MCF 10A (cell line): ENCODE data around the gene EZR. TPM values are rescaled to one million over a fixed set of nuclear protein-coding genes. Genes with fewer than 3 reads are reported as not detected.

ENCODE experiments used
- BruUV-seq: library from RNA; stranded (reverse); fragments of 400-500 nt; replicated peaks from 2 replicates; lab custom pipeline; 2021; lab: Mats Ljungman, UMichigan
- CTCF ChIA-PET: fragments of 300-600 bp; sonication (Branson Sonifier 250); formaldehyde crosslinking; extraction: SDS; loops from one replicate; lab custom pipeline; 2021; ENCODE audit warnings: antibody characterized with exemption, inconsistent platforms; lab: Yijun Ruan, JAX
- POLR2A ChIA-PET: fragments of 300-600, 350-650 bp; sonication (Branson Sonifier 250); formaldehyde crosslinking; extraction: SDS; loops from one replicate; lab custom pipeline; 2020; ENCODE audit warnings: antibody characterized with exemption, inconsistent platforms; lab: Yijun Ruan, JAX
- DNase-seq: peaks from one replicate; pipeline ENCODE4 v3.0.0-alpha.2; 2018; ENCODE audit not compliant: unreplicated experiment
- H3K27ac Mint-ChIP-seq: one replicate; pipeline ENCODE4 v1.8.0; 2022; ENCODE audit warnings: mild to moderate bottlenecking, low read depth, mixed read lengths; ENCODE audit not compliant: unreplicated experiment
- H3K27me3 Mint-ChIP-seq: one replicate; pipeline ENCODE4 v1.8.0; 2022; ENCODE audit warnings: mixed read lengths; ENCODE audit not compliant: insufficient read depth, unreplicated experiment
- H3K36me3 Mint-ChIP-seq: one replicate; pipeline ENCODE4 v1.8.0; 2022; ENCODE audit warnings: mild to moderate bottlenecking, moderate library complexity, mixed read lengths; ENCODE audit not compliant: insufficient read depth, unreplicated experiment
- H3K4me1 Mint-ChIP-seq: one replicate; pipeline ENCODE4 v1.8.0; 2022; ENCODE audit warnings: mixed read lengths; ENCODE audit not compliant: insufficient read depth, unreplicated experiment
- H3K4me3 Mint-ChIP-seq: one replicate; pipeline ENCODE4 v1.8.0; 2022; ENCODE audit warnings: mild to moderate bottlenecking, moderate library complexity, mixed read lengths; ENCODE audit not compliant: unreplicated experiment
- H3K9me3 Mint-ChIP-seq: one replicate; pipeline ENCODE4 v1.8.0; 2022; ENCODE audit warnings: mixed read lengths; ENCODE audit not compliant: unreplicated experiment
- intact Hi-C: fragments of 100-400 bp; cut with micrococcal nuclease; formaldehyde crosslinking; loops from 2 replicates; pipeline ENCODE4 v1.14.1; 2022
- total RNA-seq: library from RNA; stranded (reverse); gene quantifications from 2 replicates; pipeline ENCODE4 v1.2.3, GENCODE V29; 2022
- TF ChIP-seq, protein P1 (sequence below): fragments of 200-600 bp; IDR thresholded peaks from one replicate; pipeline ENCODE4 v1.8.0; 2022; ENCODE audit warnings: antibody characterized with exemption, mild to moderate bottlenecking; ENCODE audit not compliant: unreplicated experiment

EZR gene
- total RNA-seq, 1 experiment from 2014 or later = 243 TPM

GRCh38 chr6:158830736-158831135, 11.6 kb upstream of the EZR start:
- intact Hi-C loops = no loop called here
- no peaks in the 10 kb centered on the region for H3K9me3 Mint-ChIP-seq
- no peak overlapping the region for H3K4me3 Mint-ChIP-seq
- BruUV-seq = no TSS peak
- H3K27ac Mint-ChIP-seq = no peak overlapping the region
- no peaks in the 10 kb centered on the region for H3K36me3 Mint-ChIP-seq
- TF ChIP-seq, protein P1, sequence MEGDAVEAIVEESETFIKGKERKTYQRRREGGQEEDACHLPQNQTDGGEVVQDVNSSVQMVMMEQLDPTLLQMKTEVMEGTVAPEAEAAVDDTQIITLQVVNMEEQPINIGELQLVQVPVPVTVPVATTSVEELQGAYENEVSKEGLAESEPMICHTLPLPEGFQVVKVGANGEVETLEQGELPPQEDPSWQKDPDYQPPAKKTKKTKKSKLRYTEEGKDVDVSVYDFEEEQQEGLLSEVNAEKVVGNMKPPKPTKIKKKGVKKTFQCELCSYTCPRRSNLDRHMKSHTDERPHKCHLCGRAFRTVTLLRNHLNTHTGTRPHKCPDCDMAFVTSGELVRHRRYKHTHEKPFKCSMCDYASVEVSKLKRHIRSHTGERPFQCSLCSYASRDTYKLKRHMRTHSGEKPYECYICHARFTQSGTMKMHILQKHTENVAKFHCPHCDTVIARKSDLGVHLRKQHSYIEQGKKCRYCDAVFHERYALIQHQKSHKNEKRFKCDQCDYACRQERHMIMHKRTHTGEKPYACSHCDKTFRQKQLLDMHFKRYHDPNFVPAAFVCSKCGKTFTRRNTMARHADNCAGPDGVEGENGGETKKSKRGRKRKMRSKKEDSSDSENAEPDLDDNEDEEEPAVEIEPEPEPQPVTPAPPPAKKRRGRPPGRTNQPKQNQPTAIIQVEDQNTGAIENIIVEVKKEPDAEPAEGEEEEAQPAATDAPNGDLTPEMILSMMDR = no peak
- no peaks in the 10 kb centered on the region for H3K4me1 Mint-ChIP-seq
- CTCF ChIA-PET = interaction anchor here (0.9 kb wide), 1 partner anchor 23 kb away, joined by 3 read pairs; no protein-coding TSS in a partner anchor
- no peaks in the 10 kb centered on the region for H3K27me3 Mint-ChIP-seq
- no peak for DNase-seq
- POLR2A ChIA-PET = interaction anchor here (0.6 to 2.1 kb wide), 3 partner anchors 11 to 30 kb away, joined by 3 to 9 read pairs (median 7); partner anchors contain the start of gene EZR

DNA sequence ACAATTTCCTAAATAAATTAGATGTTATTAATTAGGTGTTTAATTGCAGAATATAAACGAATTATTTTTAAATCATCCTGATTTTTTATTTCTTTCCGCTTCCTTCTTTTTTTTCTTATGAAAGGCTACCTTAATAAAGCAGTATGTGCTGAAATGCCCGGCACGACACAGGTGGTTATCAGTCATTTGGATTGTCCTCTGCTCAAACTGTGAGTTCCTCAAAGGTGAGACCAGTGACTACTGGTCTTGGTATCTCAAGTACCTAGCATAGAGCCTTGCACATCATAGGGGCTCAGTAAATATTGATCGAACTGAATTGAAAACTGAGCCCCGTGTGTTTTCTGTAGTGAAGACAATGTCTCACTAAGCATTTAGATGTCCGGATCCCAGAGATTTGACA, 9.6 kb upstream of the EZR start:
- Mint-ChIP-seq H3K27me3 (no peaks in the 10 kb centered on the region), H3K9me3 (no peaks in the 10 kb centered on the region), H3K36me3 (no peaks in the 10 kb centered on the region), H3K4me3 (no peak overlapping the region), H3K27ac (no peak overlapping the region), H3K4me1 (no peaks in the 10 kb centered on the region)
- CTCF ChIA-PET = interaction anchor here (0.7 kb wide), 1 partner anchor 73 kb away, joined by 3 read pairs; no protein-coding TSS in a partner anchor
- intact Hi-C loops = no loop called here
- DNase-seq = no peak
- POLR2A ChIA-PET = interaction anchor here (0.8 kb wide), 1 partner anchor 9 kb away, joined by 4 read pairs; no protein-coding TSS in a partner anchor
- BruUV-seq = no TSS peak
- TF ChIP-seq, protein P1 = no peak

GRCh38 chr6:158826819-158827501, 7.8 kb upstream of the EZR start:
- Mint-ChIP-seq H3K9me3 (no peaks in the 10 kb centered on the region), H3K27ac (no peak overlapping the region), H3K36me3 (no peaks in the 10 kb centered on the region), H3K27me3 (no peaks in the 10 kb centered on the region), H3K4me3 (no peak overlapping the region), H3K4me1 (no peaks in the 10 kb centered on the region)
- ChIA-PET POLR2A (interaction anchor here (1.0 kb wide), 1 partner anchor 14 kb away, joined by 4 read pairs; no protein-coding TSS in a partner anchor), CTCF (interaction anchor here (0.6 kb wide), 2 partner anchors 150 to 873 kb away, joined by 3 to 4 read pairs; no protein-coding TSS in a partner anchor)
- intact Hi-C loops = no loop called here
- BruUV-seq = no TSS peak
- no peak for DNase-seq
- TF ChIP-seq, protein P1 = no peak

- BruUV-seq = no TSS peak
These were observed 6.8 kb upstream of the EZR start for GRCh38 chr6:158825951-158826306.

More at GRCh38 chr6:158825951-158826306, 6.8 kb upstream of the EZR start:
- Mint-ChIP-seq H3K36me3 (no peaks in the 10 kb centered on the region), H3K27ac (no peak overlapping the region), H3K9me3 (no peaks in the 10 kb centered on the region), H3K27me3 (no peaks in the 10 kb centered on the region), H3K4me3 (no peak overlapping the region), H3K4me1 (no peaks in the 10 kb centered on the region)
- CTCF ChIA-PET = interaction anchor here (0.6 kb wide), 1 partner anchor 1983 kb away, joined by 6 read pairs; no protein-coding TSS in a partner anchor
- TF ChIP-seq, protein P1 = no peak
- intact Hi-C loops = no loop called here
- POLR2A ChIA-PET = no interaction called here
- no peak for DNase-seq
